ENCODE measurements around the gene FBXW11. TPM values are rescaled to one million over a fixed set of nuclear protein-coding genes. Genes with fewer than 3 reads are reported as not detected.
"Not testable (repeated sequence)": the region's sequence is repeated elsewhere in the genome, so short reads cannot be mapped to it uniquely, and the experiment has no call there.

The FBXW11 gene
- total RNA-seq, 1 experiment from 2014 or later, result 46.3 TPM

DNA sequence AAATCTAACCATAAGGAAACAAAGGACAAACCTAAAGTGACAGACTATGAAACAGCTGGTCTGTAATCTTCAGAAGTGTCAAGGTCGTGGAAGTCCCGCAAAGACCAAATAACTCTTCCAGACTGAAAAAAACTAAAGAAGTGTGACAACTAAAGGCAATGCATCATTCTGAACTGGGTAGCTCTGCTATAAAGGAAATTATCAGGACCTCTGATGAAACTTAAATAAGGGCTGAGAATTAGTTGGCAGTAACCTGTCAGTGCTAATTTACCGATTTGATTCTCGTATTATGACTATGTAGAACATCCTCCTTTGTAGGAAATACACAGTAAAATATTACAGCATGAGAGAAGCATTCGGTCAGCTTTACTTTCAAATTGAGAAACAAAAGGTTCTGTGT lies 65.2 kb downstream of the FBXW11 start:
- POLR2A ChIA-PET; CTCF ChIA-PET; H3K36me3 Mint-ChIP-seq (ENCODE audit: insufficient read depth, unreplicated experiment); H3K4me3 Mint-ChIP-seq (ENCODE audit: unreplicated experiment); H3K27me3 ChIP-seq (replicated peaks; ENCODE audit: control insufficient read depth, insufficient read depth, low read length); H3K4me3 ChIP-seq (ENCODE audit: low read depth, low read length); intact Hi-C loops (cut with micrococcal nuclease; ENCODE audit: unreplicated experiment); BruUV-seq (replicated peaks); H3K36me3 ChIP-seq (ENCODE audit: control insufficient read depth, insufficient read depth, low read length); H3K27me3 Mint-ChIP-seq (ENCODE audit: insufficient read depth, unreplicated experiment); H3K9me3 ChIP-seq; DNase-seq; H3K27ac Mint-ChIP-seq (ENCODE audit: unreplicated experiment); H3K9me3 Mint-ChIP-seq (ENCODE audit: unreplicated experiment): not testable (repeated sequence)
- H3K4me1 ChIP-seq, result peaks cover 20% of the 10 kb centered on the region
- peaks cover 21% of the 10 kb centered on the region for H3K4me1 Mint-ChIP-seq (ENCODE audit: low read depth, unreplicated experiment)

DNA sequence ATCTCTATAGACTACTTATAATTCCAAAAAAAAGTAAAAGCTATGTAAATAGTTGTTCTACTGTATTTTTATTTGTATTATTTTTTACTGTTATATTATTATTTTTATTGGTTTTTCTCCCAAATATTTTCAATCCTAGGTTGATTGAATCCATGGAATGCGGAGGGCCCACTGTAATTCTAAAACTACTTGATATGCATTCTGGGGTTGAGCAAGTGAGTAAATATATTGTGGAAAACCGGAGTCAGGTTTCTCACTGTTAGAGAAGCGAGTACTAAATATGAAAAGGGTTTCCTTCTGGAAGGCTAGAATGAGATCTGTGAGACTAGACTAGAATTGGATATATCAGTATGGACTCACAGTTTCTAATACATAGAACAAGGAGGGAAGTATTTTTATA lies 66.5 kb downstream of the FBXW11 start:
- H3K27me3 Mint-ChIP-seq (ENCODE audit: insufficient read depth, unreplicated experiment), result no peaks in the 10 kb centered on the region
- no TSS peak for BruUV-seq (replicated peaks)

DNA sequence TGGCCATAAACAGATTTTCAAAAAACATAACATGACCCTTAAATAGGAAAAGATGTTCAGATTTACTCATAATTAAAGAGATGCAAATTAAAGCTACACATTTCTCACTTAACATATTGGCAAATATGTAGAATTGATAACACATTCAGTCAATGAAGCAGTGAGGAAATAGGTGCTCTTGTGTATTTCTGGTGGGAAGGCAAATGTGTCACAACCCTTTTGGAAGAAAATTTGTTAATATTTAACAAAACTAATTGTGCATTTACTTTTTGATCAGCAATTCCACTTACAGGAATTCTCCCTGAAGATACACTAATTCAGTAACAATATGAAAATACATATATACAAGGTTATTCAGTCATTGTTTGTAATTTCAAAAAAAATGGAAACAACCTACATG lies 68.1 kb downstream of the FBXW11 start:
- ChIA-PET CTCF (no interaction called here), POLR2A (no interaction called here)
- H3K4me3 Mint-ChIP-seq (ENCODE audit: unreplicated experiment), result no peak overlapping the region
- peaks cover 6% of the 10 kb centered on the region for H3K36me3 Mint-ChIP-seq (ENCODE audit: insufficient read depth, unreplicated experiment)
- no peaks in the 10 kb centered on the region for H3K36me3 ChIP-seq (ENCODE audit: control insufficient read depth, insufficient read depth, low read length)
- no peaks in the 10 kb centered on the region for H3K27me3 ChIP-seq (replicated peaks; ENCODE audit: control insufficient read depth, insufficient read depth, low read length)
- peaks cover 8% of the 10 kb centered on the region; the same call in 1 of the 2 replicates for H3K4me1 ChIP-seq
- intact Hi-C loops (cut with micrococcal nuclease; ENCODE audit: unreplicated experiment), result no loop called here
- no peak overlapping the region for H3K4me3 ChIP-seq (ENCODE audit: low read depth, low read length)
- no peak overlapping the region for H3K27ac Mint-ChIP-seq (ENCODE audit: unreplicated experiment)
- no peak for DNase-seq
- TF ChIP-seq, protein P1, sequence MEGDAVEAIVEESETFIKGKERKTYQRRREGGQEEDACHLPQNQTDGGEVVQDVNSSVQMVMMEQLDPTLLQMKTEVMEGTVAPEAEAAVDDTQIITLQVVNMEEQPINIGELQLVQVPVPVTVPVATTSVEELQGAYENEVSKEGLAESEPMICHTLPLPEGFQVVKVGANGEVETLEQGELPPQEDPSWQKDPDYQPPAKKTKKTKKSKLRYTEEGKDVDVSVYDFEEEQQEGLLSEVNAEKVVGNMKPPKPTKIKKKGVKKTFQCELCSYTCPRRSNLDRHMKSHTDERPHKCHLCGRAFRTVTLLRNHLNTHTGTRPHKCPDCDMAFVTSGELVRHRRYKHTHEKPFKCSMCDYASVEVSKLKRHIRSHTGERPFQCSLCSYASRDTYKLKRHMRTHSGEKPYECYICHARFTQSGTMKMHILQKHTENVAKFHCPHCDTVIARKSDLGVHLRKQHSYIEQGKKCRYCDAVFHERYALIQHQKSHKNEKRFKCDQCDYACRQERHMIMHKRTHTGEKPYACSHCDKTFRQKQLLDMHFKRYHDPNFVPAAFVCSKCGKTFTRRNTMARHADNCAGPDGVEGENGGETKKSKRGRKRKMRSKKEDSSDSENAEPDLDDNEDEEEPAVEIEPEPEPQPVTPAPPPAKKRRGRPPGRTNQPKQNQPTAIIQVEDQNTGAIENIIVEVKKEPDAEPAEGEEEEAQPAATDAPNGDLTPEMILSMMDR (IDR thresholded peaks at IDR 0.05; ENCODE audit: insufficient read depth in 1 of 2, low read depth in 1 of 2, low read length in 1 of 2, severe bottlenecking in 1 of 2, unreplicated experiment in 1 of 2), result no peak
- H3K9me3 Mint-ChIP-seq (ENCODE audit: unreplicated experiment), result no peaks in the 10 kb centered on the region
- H3K27me3 Mint-ChIP-seq (ENCODE audit: insufficient read depth, unreplicated experiment), result no peaks in the 10 kb centered on the region
- BruUV-seq (replicated peaks), result no TSS peak
- peaks cover 3% of the 10 kb centered on the region; the same call in 1 of the 2 replicates for H3K9me3 ChIP-seq
- peaks cover 6% of the 10 kb centered on the region for H3K4me1 Mint-ChIP-seq (ENCODE audit: low read depth, unreplicated experiment)

More for the DNA sequence above, 66.5 kb downstream of the FBXW11 start:
- intact Hi-C loops (cut with micrococcal nuclease; ENCODE audit: unreplicated experiment), result no loop called here
- H3K36me3 ChIP-seq (ENCODE audit: control insufficient read depth, insufficient read depth, low read length), result no peaks in the 10 kb centered on the region
- POLR2A ChIA-PET, result no interaction called here
- no peaks in the 10 kb centered on the region; the same call in 1 of the 2 replicates for H3K9me3 ChIP-seq
- TF ChIP-seq, protein P1 (IDR thresholded peaks at IDR 0.05; ENCODE audit: insufficient read depth in 1 of 2, low read depth in 1 of 2, low read length in 1 of 2, severe bottlenecking in 1 of 2, unreplicated experiment in 1 of 2), result no peak
- Mint-ChIP-seq H3K4me1 (ENCODE audit: low read depth, unreplicated experiment) (peaks cover 9% of the 10 kb centered on the region), H3K9me3 (ENCODE audit: unreplicated experiment) (no peaks in the 10 kb centered on the region), H3K27ac (ENCODE audit: unreplicated experiment) (no peak overlapping the region), H3K36me3 (ENCODE audit: insufficient read depth, unreplicated experiment) (no peaks in the 10 kb centered on the region), H3K4me3 (ENCODE audit: unreplicated experiment) (no peak overlapping the region)
- CTCF ChIA-PET, result no interaction called here
- no peaks in the 10 kb centered on the region for H3K27me3 ChIP-seq (replicated peaks; ENCODE audit: control insufficient read depth, insufficient read depth, low read length)
- DNase-seq, result no peak
- peaks cover 8% of the 10 kb centered on the region; the same call in 1 of the 2 replicates for H3K4me1 ChIP-seq
- H3K4me3 ChIP-seq (ENCODE audit: low read depth, low read length), result no peak overlapping the region

DNA sequence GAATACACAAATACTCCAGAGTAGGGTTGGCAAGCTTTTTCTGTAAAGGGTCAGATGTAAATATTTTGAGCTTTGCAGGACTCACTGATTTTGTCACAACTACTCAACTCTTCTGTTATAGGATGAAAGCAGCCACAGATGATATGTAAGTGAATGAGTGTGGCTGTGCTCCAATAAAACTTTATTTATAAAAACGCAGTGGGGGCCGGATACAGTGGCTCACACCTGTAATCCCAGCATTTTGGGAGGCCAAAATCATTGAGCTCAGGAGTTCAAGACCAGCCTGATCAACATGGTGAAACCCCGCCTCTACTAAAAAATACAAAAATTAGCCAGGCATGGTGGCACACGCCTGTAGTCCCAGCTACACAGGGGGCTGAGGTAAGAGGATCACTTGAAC lies 69.1 kb downstream of the FBXW11 start:
- no TSS peak for BruUV-seq (replicated peaks)
- Mint-ChIP-seq H3K27ac (ENCODE audit: unreplicated experiment) (no peak overlapping the region), H3K4me1 (ENCODE audit: low read depth, unreplicated experiment) (peaks cover 6% of the 10 kb centered on the region), H3K9me3 (ENCODE audit: unreplicated experiment) (no peaks in the 10 kb centered on the region), H3K4me3 (ENCODE audit: unreplicated experiment) (no peak overlapping the region), H3K27me3 (ENCODE audit: insufficient read depth, unreplicated experiment) (no peaks in the 10 kb centered on the region), H3K36me3 (ENCODE audit: insufficient read depth, unreplicated experiment) (peaks cover 6% of the 10 kb centered on the region)
- Histone ChIP-seq H3K27me3 (replicated peaks; ENCODE audit: control insufficient read depth, insufficient read depth, low read length) (no peaks in the 10 kb centered on the region), H3K4me3 (ENCODE audit: low read depth, low read length) (no peak overlapping the region), H3K9me3 (peaks cover 3% of the 10 kb centered on the region; the same call in 1 of the 2 replicates), H3K36me3 (ENCODE audit: control insufficient read depth, insufficient read depth, low read length) (no peaks in the 10 kb centered on the region), H3K4me1 (peaks cover 8% of the 10 kb centered on the region; the same call in 1 of the 2 replicates)
- TF ChIP-seq, protein P1 (IDR thresholded peaks at IDR 0.05; ENCODE audit: insufficient read depth in 1 of 2, low read depth in 1 of 2, low read length in 1 of 2, severe bottlenecking in 1 of 2, unreplicated experiment in 1 of 2), result no peak
- CTCF ChIA-PET, result no interaction called here
- no peak for DNase-seq
- POLR2A ChIA-PET, result no interaction called here
- intact Hi-C loops (cut with micrococcal nuclease; ENCODE audit: unreplicated experiment), result no loop called here
